ENCODE data around the gene TRPM8.

DNA sequence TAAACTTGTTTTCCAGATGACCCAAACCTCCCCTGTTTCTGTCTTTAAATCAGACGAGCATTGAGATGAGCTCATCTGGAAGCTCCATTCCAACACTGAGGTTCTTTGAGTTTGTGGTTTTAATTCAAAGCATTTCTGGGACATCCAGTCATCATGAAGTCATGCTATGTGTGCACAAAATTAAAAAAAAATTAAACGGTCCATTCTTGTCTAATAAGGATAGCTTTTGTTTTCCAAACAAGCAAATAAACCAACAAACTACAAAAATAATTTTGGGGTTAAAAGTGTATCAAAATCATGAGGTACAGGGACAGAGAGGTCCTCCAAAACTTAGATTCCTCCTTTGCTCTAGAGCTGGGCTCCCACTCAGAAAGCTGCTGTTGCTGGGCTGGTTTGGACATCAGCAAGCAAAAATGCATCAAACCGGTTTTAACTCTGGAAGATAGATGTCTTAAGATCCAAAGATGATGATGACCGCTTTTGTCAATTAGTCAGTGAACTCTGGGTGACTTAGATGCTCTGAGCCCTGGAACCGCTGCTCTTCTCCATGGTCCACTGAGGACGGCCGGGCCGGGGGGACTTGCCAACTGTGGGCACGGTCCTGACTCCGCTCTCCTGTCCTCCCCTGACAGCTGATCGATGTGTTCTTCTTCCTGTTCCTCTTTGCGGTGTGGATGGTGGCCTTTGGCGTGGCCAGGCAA, 65.4 kb downstream of the TRPM8 start:
- TF ChIP-seq YY1 (IDR thresholded peaks at IDR 0.05; ENCODE audit: low read depth) (no peak), TEAD4 (IDR thresholded peaks at IDR 0.05) (no peak), ZBTB7A (IDR thresholded peaks at IDR 0.05; ENCODE audit: low read depth) (no peak), CREB1 (IDR thresholded peaks at IDR 0.05; ENCODE audit: low read depth) (no peak), TAF1 (IDR thresholded peaks at IDR 0.05; ENCODE audit: low read depth) (no peak), CEBPB (IDR thresholded peaks at IDR 0.05) (no peak), TCF12 (IDR thresholded peaks at IDR 0.05; ENCODE audit: low read depth) (no peak)
